Measurements from ENCODE around the gene NCAPH2. TPM values are rescaled to one million over a fixed set of nuclear protein-coding genes. Genes with fewer than 3 reads are reported as not detected.

Gene NCAPH2
- total and polyA plus RNA-seq, 2 of the 8 experiments (the other 6 are each of a cell fraction or from before 2014, with no cell fraction given), result 62.2 to 81.6 TPM

DNA sequence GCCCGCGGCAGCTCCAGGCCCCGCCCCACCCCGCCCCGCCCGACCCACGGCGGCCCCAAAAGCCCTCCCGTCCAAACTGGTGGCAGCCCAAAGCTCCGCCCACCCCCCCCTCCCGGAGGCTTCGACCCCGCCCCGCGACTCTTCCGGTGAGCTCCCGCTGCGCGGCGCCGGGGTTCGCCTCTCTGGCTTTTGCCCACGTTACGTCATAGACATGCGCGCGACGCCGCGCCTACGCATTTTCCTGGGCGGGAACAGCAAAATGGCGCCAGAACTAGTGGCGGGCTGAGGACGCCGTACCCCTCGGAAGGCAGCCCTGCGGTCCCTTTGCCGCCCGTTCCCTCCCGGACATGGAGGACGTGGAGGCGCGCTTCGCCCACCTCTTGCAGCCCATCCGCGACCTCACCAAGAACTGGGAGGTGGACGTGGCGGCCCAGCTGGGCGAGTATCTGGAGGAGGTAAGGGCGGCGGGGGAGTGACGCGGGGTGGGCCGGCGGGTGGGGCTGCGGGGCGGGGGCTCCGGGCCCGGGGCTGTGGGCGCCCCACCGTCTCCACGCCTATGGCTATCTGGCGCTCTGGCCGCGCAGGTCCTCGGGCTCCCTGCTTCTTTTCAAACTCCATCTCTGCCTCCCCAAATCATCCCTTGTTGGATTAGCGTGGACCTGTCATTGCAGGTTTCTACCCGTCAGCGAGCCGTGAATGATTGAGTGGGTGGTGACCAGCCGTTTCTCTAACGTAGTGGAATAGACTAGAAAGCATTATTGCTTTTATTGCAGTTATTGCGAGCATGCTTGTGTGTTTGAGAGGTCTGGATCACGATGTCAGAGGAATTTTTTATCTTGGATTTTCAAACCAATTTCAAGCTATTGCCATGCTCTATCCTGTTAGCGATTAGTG, at the start of gene NCAPH2 (continued):
- TF ChIP-seq SAP30 (IDR thresholded peaks at IDR 0.05; ENCODE audit: insufficient read depth, insufficient replicate concordance, low read length) (no peak), BRCA1 (IDR thresholded peaks at IDR 0.05; ENCODE audit: low read depth, low read length) (peak; percentile 13; the same call in 1 of the 2 replicates), CEBPB (IDR thresholded peaks at IDR 0.05; ENCODE audit: low read depth, low read length) (peak; percentile 38; the same call in 1 of the 2 replicates), RBBP5 (IDR thresholded peaks at IDR 0.05; ENCODE audit: borderline replicate concordance, low read depth, low read length) (0 out of 2 replicates have a peak, but pooled peaks have one; percentile 29), KDM5A (IDR thresholded peaks at IDR 0.05; ENCODE audit: low read length) (peak; percentile 99), ATF2 (IDR thresholded peaks at IDR 0.05; ENCODE audit: low read length) (peak; percentile 46; the same call in 1 of the 2 replicates), FOSL1 (IDR thresholded peaks at IDR 0.05; ENCODE audit: insufficient read depth, low read depth, low read length) (no peak), NRF1 (IDR thresholded peaks at IDR 0.05; ENCODE audit: low read depth, low read length) (peak; percentile 26; the same call in 1 of the 2 replicates), E2F6 (IDR thresholded peaks at IDR 0.05) (peak; percentile 57; the same call in 1 of the 2 replicates), CREB1 (IDR thresholded peaks at IDR 0.05) (peak; percentile 99), BACH1 (IDR thresholded peaks at IDR 0.05; ENCODE audit: low read length) (no peak), ATF3 (IDR thresholded peaks at IDR 0.05; ENCODE audit: insufficient read depth, low read depth, low read length) (peak; percentile 83), ASH2L (IDR thresholded peaks at IDR 0.05; ENCODE audit: low read length) (peak; percentile 50), POLR2A (IDR thresholded peaks at IDR 0.05; ENCODE audit: control extremely low read depth in 1 of 2, low read depth in 2 of 2, low read length in 2 of 2) (peak in 1 of 2 experiments; percentile 96; a peak in 2 of 3 replicates), CBX8 (IDR thresholded peaks at IDR 0.05; ENCODE audit: borderline replicate concordance, low read depth, low read length) (no peak), SP1 (IDR thresholded peaks at IDR 0.05; ENCODE audit: low read depth, low read length) (peak; percentile 68; the same call in 1 of the 2 replicates), EP300 (IDR thresholded peaks at IDR 0.05; ENCODE audit: borderline replicate concordance in 1 of 2, low read depth in 2 of 2, low read length in 2 of 2) (peak in 1 of 2 experiments; percentile 44; a peak in 1 of 3 replicates), TAF1 (IDR thresholded peaks at IDR 0.05; ENCODE audit: low read depth, low read length) (peak; percentile 99), JUND (IDR thresholded peaks at IDR 0.05; ENCODE audit: low read length) (peak; percentile 49; the same call in 1 of the 2 replicates), PHF8 (conservative IDR thresholded peaks at IDR 0.05; ENCODE audit: low read depth, low read length) (peak; percentile 97), TEAD4 (IDR thresholded peaks at IDR 0.05; ENCODE audit: low read depth, low read length) (no peak)

All from H1 (cell line).